ENCODE results near the gene F2RL3.
A peak's percentile ranks its signal among the peaks of the same experiment; 100 is the strongest.

GRCh38 chr19:16897856-16898161 is 9.0 kb downstream of the F2RL3 start:
- TF ChIP-seq ASH2L (IDR thresholded peaks at IDR 0.05; ENCODE audit: low read length) (no peak), HDAC2 (IDR thresholded peaks at IDR 0.05; ENCODE audit: borderline replicate concordance in 1 of 2, low read depth in 2 of 2, low read length in 2 of 2) (0 out of 4 replicates have a peak, but pooled peaks of 1 of the 2 experiments have one; percentile 19), CTCF (IDR thresholded peaks at IDR 0.05; ENCODE audit: control extremely low read depth in 1 of 3, insufficient read depth in 1 of 3, low read depth in 1 of 3, low read length in 3 of 3) (no peak), RAD21 (IDR thresholded peaks at IDR 0.05 in 1 of 2, conservative IDR thresholded peaks at IDR 0.05 in 1 of 2; ENCODE audit: low read depth in 2 of 2, low read length in 2 of 2) (no peak), EP300 (IDR thresholded peaks at IDR 0.05; ENCODE audit: borderline replicate concordance in 1 of 2, low read depth in 2 of 2, low read length in 2 of 2) (no peak), TAF1 (IDR thresholded peaks at IDR 0.05; ENCODE audit: low read depth, low read length) (no peak), CEBPB (IDR thresholded peaks at IDR 0.05; ENCODE audit: low read depth, low read length) (no peak), POLR2AphosphoS5 (IDR thresholded peaks at IDR 0.05; ENCODE audit: low read depth, low read length) (no peak), POLR2A (IDR thresholded peaks at IDR 0.05; ENCODE audit: control extremely low read depth in 1 of 2, low read depth in 2 of 2, low read length in 2 of 2) (no peak), NRF1 (IDR thresholded peaks at IDR 0.05; ENCODE audit: low read depth, low read length) (no peak), CBX5 (IDR thresholded peaks at IDR 0.05; ENCODE audit: low read depth, low read length) (no peak), PHF8 (conservative IDR thresholded peaks at IDR 0.05; ENCODE audit: low read depth, low read length) (no peak)

Measured in H1 (cell line).